Measurements from ENCODE around the gene ZNF419. TPM values are rescaled to one million over a fixed set of nuclear protein-coding genes. Genes with fewer than 3 reads are reported as not detected.

Gene ZNF419
- total and polyA plus RNA-seq, 2 donors (not counting 3 experiments of a cell fraction or from before 2014, with no cell fraction given): 6.3 to 6.4 TPM

- Histone ChIP-seq H2AFZ (ENCODE audit: low read depth, low read length) (no peak overlapping the region), H3K27me3 (ENCODE audit: control insufficient read depth in 2 of 2, insufficient read depth in 2 of 2, low read length in 2 of 2) (no peaks in the 10 kb centered on the region), H3K4me2 (ENCODE audit: insufficient read depth, low read length) (no peak overlapping the region), H3K4me3 (replicated peaks in 1 of 3; ENCODE audit: insufficient read depth in 1 of 3, low read depth in 1 of 3, low read length in 3 of 3) (no peak overlapping the region), H3K27ac (ENCODE audit: insufficient read depth, low read depth, low read length) (no peak overlapping the region), H4K20me1 (replicated peaks; ENCODE audit: control insufficient read depth, extremely low read depth, insufficient read depth, low read length) (no peaks in the 10 kb centered on the region), H3K4me1 (ENCODE audit: control insufficient read depth, extremely low read depth, insufficient read depth, low read length) (no peaks in the 10 kb centered on the region), H3K79me2 (ENCODE audit: control insufficient read depth, insufficient read depth, low read length) (no peaks in the 10 kb centered on the region), H3K9ac (replicated peaks; ENCODE audit: extremely low read depth, insufficient read depth, low read length) (no peak overlapping the region), H3K9me3 (replicated peaks; ENCODE audit: control insufficient read depth, insufficient read depth, low read length) (peaks cover 4% of the 10 kb centered on the region), H3K36me3 (ENCODE audit: control insufficient read depth in 2 of 2, extremely low read depth in 1 of 2, insufficient read depth in 2 of 2, low read length in 2 of 2) (no peaks in the 10 kb centered on the region), H3K9me1 (replicated peaks; ENCODE audit: control insufficient read depth, extremely low read depth, insufficient read depth, low read length) (no peaks in the 10 kb centered on the region)
- TF ChIP-seq POLR2A (IDR thresholded peaks at IDR 0.05; ENCODE audit: low read depth, low read length) (no peak), CTCF (IDR thresholded peaks at IDR 0.05; ENCODE audit: extremely low read depth in 1 of 2, insufficient read depth in 1 of 2, low read depth in 1 of 2, low read length in 2 of 2) (no peak), EZH2 (IDR thresholded peaks at IDR 0.05; ENCODE audit: borderline replicate concordance, low read depth, low read length, severe bottlenecking) (no peak), JUN (IDR thresholded peaks at IDR 0.05; ENCODE audit: borderline replicate concordance, insufficient read depth, insufficient read length, low read depth) (no peak), POLR2AphosphoS5 (IDR thresholded peaks at IDR 0.05; ENCODE audit: insufficient read depth, low read depth, low read length) (no peak), MYC (IDR thresholded peaks at IDR 0.05; ENCODE audit: low read depth, low read length) (no peak), FOS (IDR thresholded peaks at IDR 0.05; ENCODE audit: borderline replicate concordance, insufficient read depth, low read length) (no peak), GATA2 (IDR thresholded peaks at IDR 0.05; ENCODE audit: insufficient read depth, insufficient read length, low read depth, low read length) (no peak)
- TF ChIP-seq, protein P1, sequence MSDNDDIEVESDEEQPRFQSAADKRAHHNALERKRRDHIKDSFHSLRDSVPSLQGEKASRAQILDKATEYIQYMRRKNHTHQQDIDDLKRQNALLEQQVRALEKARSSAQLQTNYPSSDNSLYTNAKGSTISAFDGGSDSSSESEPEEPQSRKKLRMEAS (IDR thresholded peaks at IDR 0.05; ENCODE audit: insufficient read depth, insufficient read length): no peak
- intact Hi-C loops (cut with micrococcal nuclease): no loop called here
- DNase-seq (ENCODE audit: low read depth, low spot score): no peak
- no peak for FAIRE-seq
- dilution Hi-C loops (cut with MboI; ENCODE audit: extremely low pct_ligation_motif_present, low sequenced_read_pairs): no loop called here
- no TSS peak for BruUV-seq (replicated peaks)
- CTCF ChIA-PET: no interaction called here
- POLR2A ChIA-PET: no interaction called here
These were observed 25.3 kb downstream of the ZNF419 start for GRCh38 chr19:57512845-57513244.
